ENCODE data around the gene GPR153.
"Not testable (repeated sequence)": the region's sequence is repeated elsewhere in the genome, so short reads cannot be mapped to it uniquely, and the experiment has no call there.

GPR153 gene

DNA sequence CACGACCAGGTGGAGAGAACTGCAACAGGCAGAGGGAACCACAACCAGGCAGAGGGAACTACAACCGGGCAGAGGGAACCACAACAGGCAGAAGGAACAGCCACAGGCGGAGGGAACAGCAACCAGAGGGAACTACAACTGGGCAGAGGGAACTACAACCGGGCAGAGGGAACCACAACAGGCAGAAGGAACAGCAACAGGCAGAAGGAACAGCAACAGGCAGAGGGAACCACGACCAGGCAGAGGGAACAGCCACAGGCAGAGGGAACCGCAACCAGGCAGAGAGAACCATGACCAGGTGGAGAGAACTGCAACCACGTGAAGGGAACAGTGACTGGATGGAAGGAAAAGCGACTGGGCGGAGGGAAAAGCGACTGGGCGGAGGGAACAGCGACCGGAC, 47.6 kb upstream of the GPR153 start:
- no peak overlapping the region for H3K4me3 ChIP-seq (ENCODE audit: low read depth, low read length, poor library complexity, severe bottlenecking)
- no peak overlapping the region for H2AFZ ChIP-seq (ENCODE audit: low read length)
- no peaks in the 10 kb centered on the region for H3K79me2 ChIP-seq (ENCODE audit: insufficient read depth, low read length)
- H3K27me3 ChIP-seq (ENCODE audit: insufficient read depth, low read length) = no peaks in the 10 kb centered on the region; the same call in 1 of the 2 replicates
- H3K4me2 ChIP-seq (ENCODE audit: low read length) = no peak overlapping the region
- no peaks in the 10 kb centered on the region; the same call in 1 of the 2 replicates for H3K36me3 ChIP-seq (ENCODE audit: insufficient read depth, low read length)
- no peak for TF ChIP-seq EZH2 (IDR thresholded peaks at IDR 0.05; ENCODE audit: borderline replicate concordance, low read length)
- TF ChIP-seq, protein P1, sequence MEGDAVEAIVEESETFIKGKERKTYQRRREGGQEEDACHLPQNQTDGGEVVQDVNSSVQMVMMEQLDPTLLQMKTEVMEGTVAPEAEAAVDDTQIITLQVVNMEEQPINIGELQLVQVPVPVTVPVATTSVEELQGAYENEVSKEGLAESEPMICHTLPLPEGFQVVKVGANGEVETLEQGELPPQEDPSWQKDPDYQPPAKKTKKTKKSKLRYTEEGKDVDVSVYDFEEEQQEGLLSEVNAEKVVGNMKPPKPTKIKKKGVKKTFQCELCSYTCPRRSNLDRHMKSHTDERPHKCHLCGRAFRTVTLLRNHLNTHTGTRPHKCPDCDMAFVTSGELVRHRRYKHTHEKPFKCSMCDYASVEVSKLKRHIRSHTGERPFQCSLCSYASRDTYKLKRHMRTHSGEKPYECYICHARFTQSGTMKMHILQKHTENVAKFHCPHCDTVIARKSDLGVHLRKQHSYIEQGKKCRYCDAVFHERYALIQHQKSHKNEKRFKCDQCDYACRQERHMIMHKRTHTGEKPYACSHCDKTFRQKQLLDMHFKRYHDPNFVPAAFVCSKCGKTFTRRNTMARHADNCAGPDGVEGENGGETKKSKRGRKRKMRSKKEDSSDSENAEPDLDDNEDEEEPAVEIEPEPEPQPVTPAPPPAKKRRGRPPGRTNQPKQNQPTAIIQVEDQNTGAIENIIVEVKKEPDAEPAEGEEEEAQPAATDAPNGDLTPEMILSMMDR (IDR thresholded peaks at IDR 0.05; ENCODE audit: low read length) = no peak
- no peaks in the 10 kb centered on the region for H4K20me1 ChIP-seq (ENCODE audit: insufficient read depth, low read length)
- H3K9me3 ChIP-seq (ENCODE audit: low read length) = no peaks in the 10 kb centered on the region
- no peak overlapping the region for H3K9ac ChIP-seq (ENCODE audit: low read length)
- no peak overlapping the region for H3K27ac ChIP-seq (ENCODE audit: low read depth, low read length, poor library complexity, severe bottlenecking)
- H3F3A ChIP-seq (ENCODE audit: insufficient read depth, low read length) = no peaks in the 10 kb centered on the region
- H3K9me2 ChIP-seq (ENCODE audit: low read depth, low read length) = no peaks in the 10 kb centered on the region
- H3K4me1 ChIP-seq (ENCODE audit: insufficient read depth, low read length, severe bottlenecking) = no peaks in the 10 kb centered on the region

DNA sequence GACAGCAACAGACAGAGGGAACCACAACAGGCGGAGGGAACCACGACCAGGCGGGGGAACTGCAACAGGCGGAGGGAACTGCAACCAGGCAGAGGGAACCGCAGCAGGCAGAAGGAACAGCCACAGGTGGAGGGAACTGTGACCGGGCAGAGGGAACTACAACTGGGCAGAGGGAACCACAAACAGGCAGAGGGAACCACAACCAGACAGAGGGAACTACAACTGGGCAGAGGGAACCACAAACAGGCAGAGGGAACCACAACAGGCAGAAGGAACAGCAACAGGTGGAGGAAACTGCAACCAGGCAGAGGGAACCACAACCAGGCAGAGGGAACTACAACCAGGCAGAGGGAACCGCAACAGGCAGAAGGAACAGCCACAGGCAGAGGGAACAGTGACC, 46.8 kb upstream of the GPR153 start:
- not testable (repeated sequence) for H3K9me2 ChIP-seq (ENCODE audit: low read depth, low read length); H3K4me3 ChIP-seq (ENCODE audit: low read depth, low read length, poor library complexity, severe bottlenecking); H3K9me3 ChIP-seq (ENCODE audit: low read length); H4K20me1 ChIP-seq (ENCODE audit: insufficient read depth, low read length); H3K4me1 ChIP-seq (ENCODE audit: insufficient read depth, low read length, severe bottlenecking); H3F3A ChIP-seq (ENCODE audit: insufficient read depth, low read length); H3K9ac ChIP-seq (ENCODE audit: low read length); H3K27me3 ChIP-seq (ENCODE audit: insufficient read depth, low read length); H3K4me2 ChIP-seq (ENCODE audit: low read length); H2AFZ ChIP-seq (ENCODE audit: low read length); H3K79me2 ChIP-seq (ENCODE audit: insufficient read depth, low read length); H3K36me3 ChIP-seq (ENCODE audit: insufficient read depth, low read length); H3K27ac ChIP-seq (ENCODE audit: low read depth, low read length, poor library complexity, severe bottlenecking)

DNA sequence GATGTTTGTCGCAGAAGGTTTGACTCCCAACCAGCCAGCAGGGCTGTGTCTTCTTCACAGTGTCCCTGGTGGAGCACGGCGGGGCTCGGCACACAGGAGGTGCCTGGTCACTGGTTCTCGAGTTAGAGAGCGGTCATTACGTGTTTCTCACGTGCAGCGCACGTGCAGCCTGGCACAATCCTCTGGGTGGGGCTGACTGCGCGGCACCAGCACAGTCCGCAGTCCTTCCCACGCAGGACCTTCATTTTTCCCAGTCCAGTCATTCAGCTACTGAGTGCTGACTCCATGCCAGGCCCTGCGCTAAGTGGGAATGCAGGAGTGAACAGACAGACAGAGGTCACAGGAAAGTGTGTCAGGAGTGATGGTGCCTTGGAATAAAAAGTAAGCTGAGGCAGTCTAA, 46.2 kb upstream of the GPR153 start:
- no peaks in the 10 kb centered on the region; the same call in 1 of the 2 replicates for H3K36me3 ChIP-seq (ENCODE audit: insufficient read depth, low read length)
- no peaks in the 10 kb centered on the region for H3K79me2 ChIP-seq (ENCODE audit: insufficient read depth, low read length)
- H3K9me3 ChIP-seq (ENCODE audit: low read length) = no peaks in the 10 kb centered on the region
- no peaks in the 10 kb centered on the region for H4K20me1 ChIP-seq (ENCODE audit: insufficient read depth, low read length)
- TF ChIP-seq, protein P1 (IDR thresholded peaks at IDR 0.05; ENCODE audit: low read length) = no peak
- TF ChIP-seq EZH2 (IDR thresholded peaks at IDR 0.05; ENCODE audit: borderline replicate concordance, low read length) = no peak
- H3K4me2 ChIP-seq (ENCODE audit: low read length) = no peak overlapping the region
- no peak overlapping the region for H2AFZ ChIP-seq (ENCODE audit: low read length)
- no peak overlapping the region for H3K27ac ChIP-seq (ENCODE audit: low read depth, low read length, poor library complexity, severe bottlenecking)
- no peaks in the 10 kb centered on the region for H3K9me2 ChIP-seq (ENCODE audit: low read depth, low read length)
- no peak overlapping the region for H3K9ac ChIP-seq (ENCODE audit: low read length)
- H3F3A ChIP-seq (ENCODE audit: insufficient read depth, low read length) = no peaks in the 10 kb centered on the region
- H3K27me3 ChIP-seq (ENCODE audit: insufficient read depth, low read length) = no peaks in the 10 kb centered on the region; the same call in 1 of the 2 replicates
- H3K4me3 ChIP-seq (ENCODE audit: low read depth, low read length, poor library complexity, severe bottlenecking) = no peak overlapping the region
- H3K4me1 ChIP-seq (ENCODE audit: insufficient read depth, low read length, severe bottlenecking) = no peaks in the 10 kb centered on the region

DNA sequence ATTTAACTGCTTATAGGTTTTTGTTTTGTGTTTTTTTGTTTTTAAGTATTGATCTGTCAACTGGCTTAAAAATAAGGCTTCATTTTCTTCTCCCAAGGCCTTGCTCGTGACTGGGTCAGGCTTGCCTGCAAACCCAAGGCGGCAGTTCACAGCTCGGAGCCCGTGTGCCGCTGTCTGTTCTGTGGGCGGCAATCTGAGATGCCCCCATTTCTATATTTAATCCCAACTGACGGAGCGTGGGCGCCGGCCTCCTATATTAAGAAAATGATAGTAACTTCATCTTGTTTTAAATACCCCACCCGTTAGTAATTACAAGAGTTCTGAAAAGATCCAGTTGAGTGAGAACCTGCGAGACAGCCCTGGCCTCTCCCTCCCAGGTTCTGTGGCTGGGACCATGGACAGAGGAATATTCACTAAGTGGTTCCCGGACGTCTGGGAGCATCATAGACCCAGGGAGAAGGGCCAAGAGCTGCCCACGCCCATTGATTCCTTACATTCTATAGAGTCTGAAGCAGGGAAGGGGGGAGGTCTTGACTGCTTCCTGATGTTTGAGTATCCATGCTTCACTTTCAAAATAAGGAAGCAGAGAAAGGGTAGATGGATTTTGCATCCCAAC, 42.6 kb upstream of the GPR153 start:
- no peaks in the 10 kb centered on the region for H3K9me3 ChIP-seq (ENCODE audit: low read length)
- no peaks in the 10 kb centered on the region; the same call in 1 of the 2 replicates for H3K27me3 ChIP-seq (ENCODE audit: insufficient read depth, low read length)
- H3K79me2 ChIP-seq (ENCODE audit: insufficient read depth, low read length) = no peaks in the 10 kb centered on the region
- no peaks in the 10 kb centered on the region for H4K20me1 ChIP-seq (ENCODE audit: insufficient read depth, low read length)
- no peak overlapping the region for H3K4me3 ChIP-seq (ENCODE audit: low read depth, low read length, poor library complexity, severe bottlenecking)
- H3K9ac ChIP-seq (ENCODE audit: low read length) = no peak overlapping the region
- no peaks in the 10 kb centered on the region for H3K9me2 ChIP-seq (ENCODE audit: low read depth, low read length)
- H3K27ac ChIP-seq (ENCODE audit: low read depth, low read length, poor library complexity, severe bottlenecking) = no peak overlapping the region
- H2AFZ ChIP-seq (ENCODE audit: low read length) = no peak overlapping the region
- no peaks in the 10 kb centered on the region for H3K4me1 ChIP-seq (ENCODE audit: insufficient read depth, low read length, severe bottlenecking)
- H3K4me2 ChIP-seq (ENCODE audit: low read length) = no peak overlapping the region
- H3F3A ChIP-seq (ENCODE audit: insufficient read depth, low read length) = no peaks in the 10 kb centered on the region
- TF ChIP-seq, protein P1 (IDR thresholded peaks at IDR 0.05; ENCODE audit: low read length) = no peak
- no peak for TF ChIP-seq EZH2 (IDR thresholded peaks at IDR 0.05; ENCODE audit: borderline replicate concordance, low read length)
- no peaks in the 10 kb centered on the region; the same call in 1 of the 2 replicates for H3K36me3 ChIP-seq (ENCODE audit: insufficient read depth, low read length)
